GM19099 (cell line): ENCODE results near the gene GEMIN4.

ENCODE experiments used
- POLR2A ChIP-seq: IDR thresholded peaks from 3 replicates; pipeline ENCODE4 v1.6.1; 2011; ENCODE audit warnings: low read depth; ENCODE audit not compliant: insufficient read length; ENCODE audit errors: extremely low read depth

The GEMIN4 gene

GRCh38 chr17:784143-784542 is 32.1 kb upstream of the GEMIN4 start:
- no peak for TF ChIP-seq POLR2A

- peak; percentile 93 for TF ChIP-seq POLR2A
Measured at GRCh38 chr17:781805-782731, 30.0 kb upstream of the GEMIN4 start, which contains the start of the genes GLOD4 and MRM3. Gene GLOD4 (minus strand): TSS chr17:782280. CDS start chr17:782255, 25 bp downstream. Gene MRM3 (plus strand): TSS chr17:782353. CDS start chr17:782379, 26 bp downstream.

- no peak for TF ChIP-seq POLR2A
Measured at GRCh38 chr17:778096-778495, 26.0 kb upstream of the GEMIN4 start.

- TF ChIP-seq POLR2A: no peak
Measured at GRCh38 chr17:774313-774584, 22.2 kb upstream of the GEMIN4 start.

- no peak for TF ChIP-seq POLR2A
Measured at GRCh38 chr17:773467-774312, 21.6 kb upstream of the GEMIN4 start.

- TF ChIP-seq POLR2A: no peak
Measured at GRCh38 chr17:773016-773415, 21.0 kb upstream of the GEMIN4 start.

- TF ChIP-seq POLR2A: no peak
Measured at GRCh38 chr17:767076-767475, 15.0 kb upstream of the GEMIN4 start.

- no peak for TF ChIP-seq POLR2A
Measured at GRCh38 chr17:760371-760770, 8.3 kb upstream of the GEMIN4 start.

- TF ChIP-seq POLR2A: no peak
Measured at GRCh38 chr17:759964-760363, 7.9 kb upstream of the GEMIN4 start.

- no peak for TF ChIP-seq POLR2A
Measured at GRCh38 chr17:753418-753817, 1.4 kb upstream of the GEMIN4 start.

GRCh38 chr17:752620-753219 is 656 bp upstream of the GEMIN4 start:
- TF ChIP-seq POLR2A: no peak

GRCh38 chr17:751269-752001 is 629 bp downstream of the GEMIN4 start:
- TF ChIP-seq POLR2A: no peak

- no peak for TF ChIP-seq POLR2A
Measured at GRCh38 chr17:750431-751037, 1.5 kb downstream of the GEMIN4 start.
